Measurements from ENCODE around the gene FBRSL1.

The FBRSL1 gene

DNA sequence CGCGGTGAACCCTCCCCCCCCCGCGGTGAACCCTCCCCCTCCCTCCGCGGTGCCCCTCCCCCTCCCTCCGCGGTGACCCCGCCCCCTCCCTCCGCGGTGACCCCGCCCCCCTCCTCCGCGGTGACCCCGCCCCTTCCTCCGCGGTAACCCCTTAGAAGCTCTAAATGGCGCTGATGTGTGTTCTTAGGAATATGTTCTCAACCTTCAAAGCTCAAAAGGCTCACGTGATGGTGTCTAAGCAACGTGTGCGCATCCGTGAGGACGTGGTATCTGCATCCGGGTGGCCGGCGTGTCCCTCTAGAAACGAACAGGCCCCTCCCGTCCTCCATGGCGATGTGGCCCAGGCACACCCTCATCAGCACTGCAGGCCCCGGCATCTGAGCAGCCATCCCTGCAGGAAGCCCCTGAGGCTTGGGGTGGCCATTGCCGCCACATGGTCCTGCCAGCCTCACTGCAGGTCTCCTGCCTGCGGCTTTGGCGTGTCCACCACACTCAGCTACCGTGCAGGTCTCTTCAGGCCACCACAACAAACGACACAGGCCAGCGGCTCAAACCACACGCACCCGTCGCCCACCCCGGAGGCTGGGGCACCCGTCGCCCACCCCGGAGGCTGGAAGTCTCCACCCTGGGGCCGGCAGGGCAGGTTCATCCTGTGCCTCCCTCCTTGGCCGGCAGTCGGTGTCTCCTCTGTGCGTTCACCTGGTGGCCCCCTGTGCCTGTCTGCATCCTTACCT lies 14.5 kb upstream of the FBRSL1 start:
- peak; percentile 49 to 73 for DNase-seq (ENCODE audit: low read depth in 1 of 2, low spot score in 1 of 2)
- TF ChIP-seq, protein P1, sequence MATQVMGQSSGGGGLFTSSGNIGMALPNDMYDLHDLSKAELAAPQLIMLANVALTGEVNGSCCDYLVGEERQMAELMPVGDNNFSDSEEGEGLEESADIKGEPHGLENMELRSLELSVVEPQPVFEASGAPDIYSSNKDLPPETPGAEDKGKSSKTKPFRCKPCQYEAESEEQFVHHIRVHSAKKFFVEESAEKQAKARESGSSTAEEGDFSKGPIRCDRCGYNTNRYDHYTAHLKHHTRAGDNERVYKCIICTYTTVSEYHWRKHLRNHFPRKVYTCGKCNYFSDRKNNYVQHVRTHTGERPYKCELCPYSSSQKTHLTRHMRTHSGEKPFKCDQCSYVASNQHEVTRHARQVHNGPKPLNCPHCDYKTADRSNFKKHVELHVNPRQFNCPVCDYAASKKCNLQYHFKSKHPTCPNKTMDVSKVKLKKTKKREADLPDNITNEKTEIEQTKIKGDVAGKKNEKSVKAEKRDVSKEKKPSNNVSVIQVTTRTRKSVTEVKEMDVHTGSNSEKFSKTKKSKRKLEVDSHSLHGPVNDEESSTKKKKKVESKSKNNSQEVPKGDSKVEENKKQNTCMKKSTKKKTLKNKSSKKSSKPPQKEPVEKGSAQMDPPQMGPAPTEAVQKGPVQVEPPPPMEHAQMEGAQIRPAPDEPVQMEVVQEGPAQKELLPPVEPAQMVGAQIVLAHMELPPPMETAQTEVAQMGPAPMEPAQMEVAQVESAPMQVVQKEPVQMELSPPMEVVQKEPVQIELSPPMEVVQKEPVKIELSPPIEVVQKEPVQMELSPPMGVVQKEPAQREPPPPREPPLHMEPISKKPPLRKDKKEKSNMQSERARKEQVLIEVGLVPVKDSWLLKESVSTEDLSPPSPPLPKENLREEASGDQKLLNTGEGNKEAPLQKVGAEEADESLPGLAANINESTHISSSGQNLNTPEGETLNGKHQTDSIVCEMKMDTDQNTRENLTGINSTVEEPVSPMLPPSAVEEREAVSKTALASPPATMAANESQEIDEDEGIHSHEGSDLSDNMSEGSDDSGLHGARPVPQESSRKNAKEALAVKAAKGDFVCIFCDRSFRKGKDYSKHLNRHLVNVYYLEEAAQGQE (IDR thresholded peaks at IDR 0.05; ENCODE audit: insufficient replicate concordance, low read depth): no peak
- TF ChIP-seq POLR2AphosphoS5 (IDR thresholded peaks at IDR 0.05; ENCODE audit: low read depth) (no peak), GABPA (IDR thresholded peaks at IDR 0.05; ENCODE audit: low read depth) (no peak), SPI1 (IDR thresholded peaks at IDR 0.05; ENCODE audit: borderline replicate concordance, low read depth) (no peak)
- TF ChIP-seq, protein P2, sequence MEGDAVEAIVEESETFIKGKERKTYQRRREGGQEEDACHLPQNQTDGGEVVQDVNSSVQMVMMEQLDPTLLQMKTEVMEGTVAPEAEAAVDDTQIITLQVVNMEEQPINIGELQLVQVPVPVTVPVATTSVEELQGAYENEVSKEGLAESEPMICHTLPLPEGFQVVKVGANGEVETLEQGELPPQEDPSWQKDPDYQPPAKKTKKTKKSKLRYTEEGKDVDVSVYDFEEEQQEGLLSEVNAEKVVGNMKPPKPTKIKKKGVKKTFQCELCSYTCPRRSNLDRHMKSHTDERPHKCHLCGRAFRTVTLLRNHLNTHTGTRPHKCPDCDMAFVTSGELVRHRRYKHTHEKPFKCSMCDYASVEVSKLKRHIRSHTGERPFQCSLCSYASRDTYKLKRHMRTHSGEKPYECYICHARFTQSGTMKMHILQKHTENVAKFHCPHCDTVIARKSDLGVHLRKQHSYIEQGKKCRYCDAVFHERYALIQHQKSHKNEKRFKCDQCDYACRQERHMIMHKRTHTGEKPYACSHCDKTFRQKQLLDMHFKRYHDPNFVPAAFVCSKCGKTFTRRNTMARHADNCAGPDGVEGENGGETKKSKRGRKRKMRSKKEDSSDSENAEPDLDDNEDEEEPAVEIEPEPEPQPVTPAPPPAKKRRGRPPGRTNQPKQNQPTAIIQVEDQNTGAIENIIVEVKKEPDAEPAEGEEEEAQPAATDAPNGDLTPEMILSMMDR (IDR thresholded peaks at IDR 0.05; ENCODE audit: insufficient read depth, low read length): no peak
- Histone ChIP-seq H3K27me3 (ENCODE audit: insufficient read depth, poor library complexity, severe bottlenecking) (no peaks in the 10 kb centered on the region), H3K4me3 (replicated peaks; ENCODE audit: insufficient read depth, low read length) (peak overlapping the region; percentile 16; the same call in 1 of the 2 replicates), H3K27ac (replicated peaks) (peak overlapping the region; percentile 81)

DNA sequence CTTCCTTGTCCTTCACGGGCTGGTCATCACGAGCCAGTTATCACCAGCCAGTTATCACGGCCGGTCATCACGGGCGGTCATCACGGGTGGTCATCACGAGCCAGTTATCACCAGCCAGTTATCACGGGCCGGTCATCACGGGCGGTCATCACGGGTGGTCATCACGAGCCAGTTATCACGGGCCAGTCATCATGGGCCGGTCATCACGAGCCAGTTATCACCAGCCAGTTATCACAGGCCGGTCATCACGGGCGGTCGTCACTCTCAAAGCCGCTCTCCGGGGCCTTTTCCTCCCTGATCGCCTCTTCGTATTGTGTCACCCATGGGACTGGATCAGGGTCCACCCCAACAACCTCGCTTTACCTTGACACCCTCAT lies 13.9 kb upstream of the FBRSL1 start:
- H3K27me3 ChIP-seq (ENCODE audit: insufficient read depth, poor library complexity, severe bottlenecking): no peaks in the 10 kb centered on the region

DNA sequence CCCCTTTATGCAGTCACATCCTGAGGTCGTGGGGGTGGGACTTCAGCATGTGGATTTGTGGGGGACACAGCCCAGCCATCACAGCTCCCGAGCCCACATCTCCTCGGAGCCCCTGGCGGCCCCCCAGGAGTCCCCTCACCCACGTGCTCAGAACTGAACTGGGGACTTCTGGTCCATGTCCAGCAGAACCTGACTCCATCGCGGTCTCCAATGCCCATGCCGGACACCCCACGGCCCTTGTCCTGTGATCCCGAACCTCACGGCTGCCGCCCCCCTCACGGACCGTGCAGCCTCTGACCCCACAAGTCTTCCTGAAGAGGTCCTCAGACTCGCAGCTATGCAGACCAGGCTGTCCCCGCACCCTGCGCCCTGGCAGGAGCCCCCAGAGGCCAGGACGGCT lies 13.5 kb upstream of the FBRSL1 start:
- H3K4me3 ChIP-seq (replicated peaks; ENCODE audit: insufficient read depth, low read length): no peak overlapping the region
- TF ChIP-seq GABPA (IDR thresholded peaks at IDR 0.05; ENCODE audit: low read depth) (no peak), SPI1 (IDR thresholded peaks at IDR 0.05; ENCODE audit: borderline replicate concordance, low read depth) (no peak), POLR2AphosphoS5 (IDR thresholded peaks at IDR 0.05; ENCODE audit: low read depth) (no peak)
- TF ChIP-seq, protein P1 (IDR thresholded peaks at IDR 0.05; ENCODE audit: insufficient replicate concordance, low read depth): no peak
- TF ChIP-seq, protein P2 (IDR thresholded peaks at IDR 0.05; ENCODE audit: insufficient read depth, low read length): no peak
- H3K27ac ChIP-seq (replicated peaks): peak overlapping the region; percentile 32; the same call in 1 of the 2 replicates
- no peaks in the 10 kb centered on the region for H3K27me3 ChIP-seq (ENCODE audit: insufficient read depth, poor library complexity, severe bottlenecking)
- no peak for DNase-seq (ENCODE audit: low read depth in 1 of 2, low spot score in 1 of 2)

More for the DNA sequence above, 13.9 kb upstream of the FBRSL1 start:
- no peak for DNase-seq (ENCODE audit: low read depth in 1 of 2, low spot score in 1 of 2)
- H3K4me3 ChIP-seq (replicated peaks; ENCODE audit: insufficient read depth, low read length): no peak overlapping the region
- TF ChIP-seq SPI1 (IDR thresholded peaks at IDR 0.05; ENCODE audit: borderline replicate concordance, low read depth) (no peak), POLR2AphosphoS5 (IDR thresholded peaks at IDR 0.05; ENCODE audit: low read depth) (no peak), GABPA (IDR thresholded peaks at IDR 0.05; ENCODE audit: low read depth) (no peak)
- TF ChIP-seq, protein P2 (IDR thresholded peaks at IDR 0.05; ENCODE audit: insufficient read depth, low read length): no peak
- TF ChIP-seq, protein P1 (IDR thresholded peaks at IDR 0.05; ENCODE audit: insufficient replicate concordance, low read depth): no peak
- peak overlapping the region; percentile 81 for H3K27ac ChIP-seq (replicated peaks)

Data from HL-60 (cell line).